GM18909 (cell line): ENCODE measurements around the gene CEP128.

Source experiments
- ATAC-seq: cut with Tn5 transposase; IDR thresholded peaks from one replicate; pipeline ENCODE4 v1.9.1; 2021; ENCODE audit warnings: mild to moderate bottlenecking; ENCODE audit not compliant: unreplicated experiment, poor library complexity

The CEP128 gene

DNA sequence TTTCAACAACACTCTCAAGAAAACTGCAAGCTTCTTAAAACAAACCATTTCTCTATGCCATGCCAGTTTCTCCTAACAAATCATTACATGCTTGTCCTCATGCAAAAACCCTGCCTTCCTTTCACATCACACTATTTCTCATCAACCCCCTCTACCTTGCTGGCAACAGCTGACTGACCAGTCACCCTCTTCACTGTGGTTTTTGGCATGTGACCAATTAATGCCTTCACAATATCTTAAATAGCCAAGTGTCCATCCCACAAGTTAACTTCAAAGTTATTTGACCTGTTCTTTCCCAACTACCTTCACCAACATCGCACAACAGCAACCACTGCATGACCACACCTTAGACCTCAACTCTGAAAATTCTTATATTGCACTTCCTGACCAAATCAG is 159.6 kb downstream of the CEP128 start:
- no peak for ATAC-seq

DNA sequence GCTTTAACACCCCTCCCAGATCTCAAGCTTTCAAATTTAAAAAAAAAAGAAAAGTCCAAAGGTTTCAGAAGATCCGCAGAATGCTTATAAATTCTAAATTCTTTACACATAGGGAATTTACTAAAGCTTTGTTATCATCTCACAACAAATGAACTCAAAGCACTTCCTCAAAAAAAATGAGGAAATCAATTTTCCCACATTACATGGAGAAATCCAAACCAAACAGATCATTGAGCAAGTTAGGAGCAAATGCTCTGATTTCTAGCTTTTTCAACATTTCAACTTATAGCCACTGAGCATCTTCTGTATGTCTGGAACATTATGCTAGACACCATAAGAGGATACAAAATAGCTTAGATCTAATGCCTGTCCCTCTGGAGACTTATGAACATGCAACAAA is 161.0 kb downstream of the CEP128 start:
- ATAC-seq = no peak

DNA sequence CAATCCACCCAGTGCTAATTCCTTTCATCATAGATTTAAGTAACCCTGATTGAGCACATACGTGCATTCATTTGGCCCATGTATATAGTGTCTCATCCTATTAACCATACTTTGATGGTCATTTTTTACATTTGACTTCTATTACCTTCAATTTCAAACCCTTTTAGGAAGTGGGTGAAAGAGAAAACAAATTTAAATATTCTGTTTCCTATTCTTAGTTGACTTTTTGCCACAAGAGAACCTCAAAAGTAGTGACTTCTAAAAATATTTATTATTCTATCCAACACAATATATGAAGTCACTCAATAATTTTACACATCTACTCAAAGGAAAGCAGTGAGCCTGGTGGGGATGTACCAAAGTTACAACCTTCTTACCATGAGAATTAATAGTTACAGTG is 164.9 kb downstream of the CEP128 start:
- ATAC-seq = no peak

DNA sequence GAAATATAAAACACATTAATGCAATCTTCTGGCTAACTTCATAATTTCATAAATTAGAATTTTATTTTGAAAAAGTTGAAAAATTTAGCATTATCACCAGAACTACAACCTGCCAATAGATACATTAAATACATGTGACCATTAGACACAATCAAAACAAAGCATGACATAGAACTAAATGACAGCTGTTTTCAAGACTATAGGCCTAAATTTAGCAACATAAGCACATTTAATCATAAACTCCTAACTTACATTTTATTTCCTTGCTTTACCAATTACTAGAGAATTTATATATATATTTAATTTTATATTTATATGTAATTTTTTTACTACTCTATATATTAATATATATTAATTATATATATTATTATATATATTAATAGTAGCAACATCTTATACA is 165.4 kb downstream of the CEP128 start:
- no peak for ATAC-seq

DNA sequence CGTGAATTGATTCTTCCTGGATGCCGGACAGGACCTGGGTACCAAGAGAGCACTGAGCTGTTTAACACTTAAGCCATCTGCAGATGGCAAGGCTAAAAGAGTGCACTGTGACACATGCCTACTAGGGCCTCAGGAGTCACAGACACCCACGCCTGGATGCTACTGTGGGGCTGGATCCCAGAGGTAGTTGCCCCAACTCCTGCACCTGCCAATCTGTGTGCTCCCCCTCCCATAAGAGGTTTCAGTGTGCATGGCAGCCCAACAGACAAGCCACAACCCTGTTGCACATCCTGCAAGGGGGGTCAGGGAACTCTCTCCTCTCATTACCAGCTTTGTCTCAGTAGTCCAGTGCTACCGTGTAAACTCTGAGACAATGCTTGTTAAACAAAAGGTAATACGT is 169.0 kb downstream of the CEP128 start:
- ATAC-seq = no peak

DNA sequence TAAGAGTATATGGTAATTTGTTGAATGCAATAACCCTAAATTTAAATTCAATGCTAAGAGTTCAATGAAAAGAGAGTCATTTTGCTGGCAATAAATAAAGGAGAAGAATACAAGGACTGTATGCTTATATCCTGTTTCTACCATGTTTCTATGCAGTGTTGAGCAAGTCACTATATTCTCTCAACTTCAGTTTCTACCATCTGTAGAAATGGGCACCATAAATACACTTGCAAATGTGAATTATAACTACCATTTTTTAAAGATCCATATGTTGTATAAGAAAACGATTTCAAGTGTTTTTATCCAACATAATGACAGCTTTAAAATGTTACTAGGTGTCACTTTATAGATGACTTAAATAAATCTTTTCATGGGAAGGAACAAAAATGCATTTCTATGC is 170.3 kb downstream of the CEP128 start:
- no peak for ATAC-seq

DNA sequence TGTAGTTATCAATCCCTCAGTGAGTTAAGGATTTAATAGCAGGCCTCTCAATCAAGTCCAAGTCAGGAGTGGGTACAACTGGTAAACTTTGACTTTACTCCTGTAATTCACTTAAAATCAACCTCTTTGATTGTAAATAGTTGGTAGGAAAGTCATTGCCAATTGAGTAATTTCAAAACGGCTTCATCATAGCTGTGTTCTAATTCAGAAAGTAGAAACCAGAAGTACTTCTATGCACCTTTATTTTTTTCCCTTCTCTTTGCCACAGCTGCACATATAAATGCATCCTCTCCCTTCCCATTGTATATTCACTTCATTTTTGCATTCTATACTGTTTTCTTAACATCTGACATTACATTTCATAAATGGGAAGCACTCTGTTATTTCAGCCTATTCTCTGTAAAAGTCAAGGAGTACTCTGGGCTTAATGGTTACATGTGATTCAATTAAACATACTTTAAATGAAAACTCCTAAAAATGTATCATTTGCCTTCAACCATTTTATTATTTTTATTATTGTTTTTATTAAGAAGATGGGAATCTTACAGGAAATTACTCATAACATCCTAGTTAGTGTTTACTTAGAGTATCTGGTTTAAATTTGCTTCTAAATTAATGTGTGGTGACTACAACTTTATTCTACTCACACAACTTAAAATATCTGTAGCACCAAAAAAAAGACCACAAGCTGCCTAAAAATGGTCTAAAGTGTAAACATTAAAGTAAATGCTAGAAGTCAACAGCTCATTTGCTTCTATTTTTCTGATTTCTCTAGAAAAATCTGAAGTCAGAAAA is 171.2 kb downstream of the CEP128 start:
- no peak for ATAC-seq

DNA sequence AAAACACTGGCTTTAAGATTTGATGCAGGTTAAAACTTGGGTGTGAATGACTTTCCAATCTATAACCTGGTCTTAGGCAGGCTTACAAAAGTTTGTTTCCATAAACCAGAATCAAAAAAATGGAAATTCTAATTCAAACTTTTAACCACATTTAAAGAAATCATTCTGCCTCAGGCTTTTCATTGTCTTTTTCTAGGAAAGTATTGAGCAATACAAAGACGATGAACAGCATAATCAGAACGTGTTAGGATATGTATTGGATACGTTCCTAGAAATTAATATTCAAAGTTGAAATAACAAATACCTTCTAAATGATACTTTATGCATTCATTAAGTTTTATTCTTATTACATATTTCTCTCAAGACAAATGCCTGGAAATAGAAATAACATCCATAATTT is 172.9 kb downstream of the CEP128 start:
- no peak for ATAC-seq

DNA sequence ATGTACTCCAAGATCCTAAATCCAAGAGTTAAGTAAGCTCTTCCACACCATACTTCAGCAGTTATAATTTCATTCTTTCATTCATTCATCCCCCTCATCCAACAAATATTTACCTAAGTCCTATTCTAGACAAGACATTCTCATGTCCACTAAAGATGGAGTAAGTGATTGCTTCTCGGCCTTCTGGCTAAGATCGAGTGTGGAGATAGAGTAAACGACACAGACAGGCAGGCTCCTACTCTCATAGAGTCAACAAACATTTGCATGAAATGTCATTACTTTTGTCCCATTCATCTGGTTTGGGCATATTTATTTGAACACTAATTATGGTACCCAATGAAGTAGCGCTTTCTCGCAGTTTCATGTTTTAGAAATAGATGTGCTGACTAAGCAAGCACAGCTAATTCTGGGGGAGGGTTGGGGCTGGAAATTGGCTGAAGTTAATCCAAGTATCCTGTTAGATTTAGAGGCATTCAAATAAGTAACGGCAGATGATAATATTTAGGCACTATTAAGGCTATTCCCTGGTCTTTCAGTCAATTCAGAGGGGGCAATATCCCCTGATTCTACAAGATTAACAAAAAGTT is 176.5 kb downstream of the CEP128 start:
- no peak for ATAC-seq

DNA sequence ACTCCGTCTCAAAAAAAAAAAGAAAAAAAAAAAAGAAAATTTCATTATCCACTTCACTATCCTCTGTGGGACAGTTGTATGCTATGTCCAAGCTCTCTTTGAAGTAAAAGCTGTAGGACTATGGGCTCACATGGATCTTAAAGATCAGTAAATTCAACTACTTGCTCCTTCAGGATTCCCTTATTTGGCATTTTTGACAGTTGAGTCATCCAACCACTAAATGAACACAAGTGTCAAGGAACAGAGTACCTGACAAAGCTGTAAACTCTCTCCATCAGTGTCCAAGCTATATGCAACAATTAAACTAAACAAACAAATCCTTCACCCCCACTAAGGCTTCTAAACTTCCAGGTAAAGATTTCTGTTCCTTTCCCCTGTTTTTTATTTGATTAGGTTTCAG is 177.0 kb downstream of the CEP128 start:
- ATAC-seq = no peak

DNA sequence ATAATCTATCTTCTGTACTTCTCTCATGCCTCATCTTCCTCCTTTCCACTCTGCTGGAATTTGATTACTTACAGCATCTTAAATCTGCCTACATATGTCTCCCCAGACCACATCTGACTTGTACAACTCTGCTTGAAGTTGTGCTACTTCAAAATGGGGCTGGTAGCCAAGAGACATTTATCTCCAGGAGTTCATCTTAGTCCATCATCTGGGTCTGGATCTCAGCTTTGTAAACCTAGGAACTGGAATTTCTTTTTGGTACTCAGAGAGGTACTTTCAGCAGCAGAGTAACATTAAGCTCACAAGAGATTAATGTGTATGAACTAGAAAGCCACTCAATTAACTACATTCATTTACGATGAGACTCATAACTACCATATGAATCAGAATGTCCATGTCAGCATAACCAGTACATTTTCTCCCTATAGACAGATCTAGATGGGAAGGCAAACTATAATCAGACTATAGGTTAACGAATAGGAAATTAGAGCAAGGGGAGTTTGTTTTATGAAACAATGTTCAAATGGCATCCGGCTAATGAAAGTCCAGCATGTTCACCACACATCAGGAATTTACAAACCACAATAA is 178.8 kb downstream of the CEP128 start:
- no peak for ATAC-seq

DNA sequence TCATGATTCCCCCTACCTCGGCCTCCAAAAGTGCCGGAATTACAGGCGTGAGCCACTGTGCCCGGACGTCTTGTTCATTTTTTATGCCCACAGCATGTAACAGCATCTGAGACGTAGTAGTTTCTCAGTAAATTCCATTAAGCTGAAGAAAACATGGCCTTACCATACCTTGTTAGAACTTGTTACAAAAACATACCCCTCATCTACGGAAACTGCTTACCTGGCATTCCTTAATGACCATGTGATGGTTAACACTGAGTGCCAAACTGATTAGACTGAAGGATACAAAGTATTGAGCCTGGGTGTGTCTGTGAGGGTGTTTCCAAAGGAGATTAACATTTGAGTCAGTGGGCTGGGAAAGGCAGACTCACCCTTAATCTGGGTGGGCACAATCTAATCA is 186.8 kb downstream of the CEP128 start:
- no peak for ATAC-seq

DNA sequence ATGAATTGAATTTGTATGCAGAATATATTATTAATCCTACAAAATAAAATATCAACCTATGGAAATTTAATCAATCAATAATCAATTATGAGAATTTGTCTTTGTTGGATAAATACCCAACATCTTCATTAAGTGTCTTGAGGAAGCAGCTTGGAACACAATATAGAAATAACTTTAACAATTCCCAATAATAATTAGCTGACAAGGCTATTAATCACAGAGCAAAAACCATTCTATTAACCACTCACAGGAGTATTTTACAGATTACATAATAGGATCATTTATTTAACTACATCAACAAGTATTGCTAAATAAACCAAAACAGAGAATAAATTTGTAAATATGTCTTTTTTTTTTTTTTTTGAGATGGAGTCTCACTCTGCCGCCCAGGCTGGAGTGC is 190.3 kb downstream of the CEP128 start:
- ATAC-seq = no peak

DNA sequence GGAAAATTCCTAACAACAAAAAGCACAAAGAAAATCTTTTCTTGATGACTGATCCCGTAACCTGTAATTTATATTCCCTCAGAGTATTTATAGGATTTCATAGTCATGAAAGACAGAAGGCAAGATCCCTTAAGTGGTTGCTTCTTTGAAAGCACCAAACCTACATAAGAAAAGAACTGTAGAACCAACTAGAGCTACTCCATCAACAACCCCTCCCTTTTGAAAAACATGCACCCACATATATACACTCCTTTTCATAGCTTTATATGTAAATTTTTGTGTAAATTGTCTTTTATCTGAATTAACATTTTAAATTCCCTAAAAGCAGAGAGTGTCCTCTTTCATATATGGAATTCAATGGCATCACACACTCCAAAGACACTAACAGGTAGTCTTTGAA is 215.3 kb downstream of the CEP128 start:
- ATAC-seq = no peak

DNA sequence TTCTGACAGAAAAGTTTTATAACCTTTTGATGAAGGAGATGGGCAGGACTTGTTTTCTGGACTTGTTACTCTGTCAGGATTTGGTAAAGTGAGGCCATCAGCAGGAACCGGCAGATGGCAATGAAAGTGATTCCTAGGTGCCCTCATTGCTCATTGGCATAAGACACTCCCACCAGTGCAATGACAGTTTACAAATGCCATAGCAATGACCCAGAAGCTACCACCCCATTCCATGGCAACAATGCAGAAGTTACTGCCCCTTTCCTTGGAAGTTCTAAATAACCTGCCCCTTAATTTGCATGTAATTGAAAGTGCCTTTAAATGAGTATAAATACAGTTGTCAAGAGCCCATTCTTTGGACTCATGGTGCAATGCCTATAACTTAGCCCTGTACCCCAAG is 222.6 kb downstream of the CEP128 start:
- no peak for ATAC-seq

DNA sequence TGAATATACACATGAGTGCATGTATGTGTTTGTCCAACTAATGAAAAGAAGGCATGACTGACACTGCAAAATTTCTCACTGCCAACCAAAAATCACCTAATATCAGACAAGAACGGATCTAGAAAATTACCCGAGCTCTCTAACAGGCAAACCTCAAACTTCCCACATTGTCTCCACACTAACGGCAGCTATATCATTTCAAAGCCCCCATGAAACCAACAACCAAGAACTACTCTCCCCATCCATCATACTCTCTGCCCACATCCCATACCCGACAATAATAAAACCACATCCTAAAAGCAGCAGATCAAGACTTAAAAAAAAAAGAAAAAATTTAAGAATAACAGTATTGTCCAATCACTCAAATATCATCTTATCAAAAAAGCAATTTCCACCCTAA is 227.1 kb downstream of the CEP128 start:
- ATAC-seq = no peak

DNA sequence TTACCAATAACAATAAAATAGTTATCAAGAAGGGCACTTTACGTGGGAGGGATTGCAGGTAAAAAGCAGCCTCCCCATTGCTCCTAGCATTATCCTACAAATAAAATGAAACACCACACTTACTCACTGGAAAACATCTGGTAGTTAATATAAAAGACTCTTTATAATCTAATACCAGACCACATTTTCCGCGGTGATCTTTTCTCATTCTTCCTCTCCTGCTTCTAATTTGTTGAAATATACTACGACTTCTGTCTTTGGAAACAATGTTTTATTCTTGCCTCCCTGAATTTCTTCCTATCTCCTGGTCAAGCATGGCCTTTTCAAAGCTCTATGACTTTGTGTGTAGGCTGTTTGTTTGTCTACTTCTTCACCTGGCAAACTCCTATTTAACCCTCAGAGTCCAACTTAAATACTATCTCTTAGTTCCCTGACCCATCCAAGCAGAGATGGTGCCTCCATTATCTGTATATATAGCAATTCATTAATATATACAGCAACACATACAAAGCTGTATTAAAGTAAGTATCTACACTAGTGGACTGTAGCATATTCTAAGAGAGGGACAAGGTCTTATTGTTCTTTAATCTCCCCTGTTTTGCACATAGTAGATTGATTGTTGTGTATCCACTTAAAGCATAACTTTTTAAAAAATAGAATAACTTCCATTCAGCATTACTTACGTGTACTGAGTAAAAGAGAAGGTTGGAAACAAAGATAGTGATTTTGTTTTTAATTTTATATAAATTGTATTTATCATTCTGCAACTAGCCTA is 228.3 kb downstream of the CEP128 start:
- ATAC-seq = no peak

DNA sequence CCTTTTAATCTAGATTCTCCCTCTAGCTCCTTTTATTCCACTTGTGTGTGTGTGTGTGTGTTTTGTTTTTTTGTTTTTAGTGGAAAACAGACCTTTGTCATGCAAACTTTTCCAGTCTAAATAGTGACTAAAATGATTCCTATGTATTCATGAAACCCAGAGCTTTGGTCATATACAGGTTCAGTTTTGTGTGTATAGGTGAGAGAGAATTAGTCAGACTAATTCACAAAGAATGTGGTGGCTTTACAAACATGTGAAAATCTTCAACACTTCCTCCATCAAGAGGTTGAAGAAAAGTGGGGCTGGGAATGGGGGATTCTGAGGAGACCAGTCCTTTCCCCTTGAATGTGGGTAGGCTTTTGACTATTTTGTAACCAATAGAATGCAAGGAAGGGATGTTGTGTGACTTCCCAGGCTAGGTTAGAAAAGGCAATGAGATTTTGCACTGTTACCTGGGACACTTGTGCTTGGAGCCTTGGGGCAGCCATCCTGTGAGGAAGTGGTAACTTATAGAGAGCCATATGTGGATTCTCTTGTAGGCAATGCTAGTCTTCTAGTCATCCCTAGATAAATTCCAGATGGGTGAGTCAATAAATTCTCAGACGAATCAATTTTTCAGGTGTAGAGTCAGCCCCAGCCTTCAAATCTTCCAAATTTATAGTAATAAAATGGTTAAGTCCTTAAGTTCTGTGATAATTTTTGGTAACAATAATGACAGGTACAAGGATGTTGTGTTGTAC is 236.1 kb downstream of the CEP128 start:
- no peak for ATAC-seq

DNA sequence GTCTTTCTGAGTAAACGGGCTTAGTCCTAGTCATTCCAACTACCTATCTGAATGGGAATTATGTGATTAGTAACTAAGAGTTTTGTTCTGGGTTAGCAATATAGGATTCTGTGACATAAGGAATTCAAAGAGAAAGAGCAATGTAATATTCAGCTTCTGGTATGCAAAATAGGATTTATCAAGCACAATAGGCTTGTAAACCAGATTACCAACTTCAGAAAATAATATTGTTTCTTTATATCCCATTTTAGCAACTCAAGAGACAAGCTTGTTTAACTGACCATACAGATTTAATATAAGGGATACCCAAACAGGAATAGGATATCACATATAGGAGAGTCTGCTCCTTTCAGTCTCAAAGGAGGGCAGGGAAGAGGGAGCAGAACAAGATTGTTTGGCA is 240.9 kb downstream of the CEP128 start:
- no peak for ATAC-seq

DNA sequence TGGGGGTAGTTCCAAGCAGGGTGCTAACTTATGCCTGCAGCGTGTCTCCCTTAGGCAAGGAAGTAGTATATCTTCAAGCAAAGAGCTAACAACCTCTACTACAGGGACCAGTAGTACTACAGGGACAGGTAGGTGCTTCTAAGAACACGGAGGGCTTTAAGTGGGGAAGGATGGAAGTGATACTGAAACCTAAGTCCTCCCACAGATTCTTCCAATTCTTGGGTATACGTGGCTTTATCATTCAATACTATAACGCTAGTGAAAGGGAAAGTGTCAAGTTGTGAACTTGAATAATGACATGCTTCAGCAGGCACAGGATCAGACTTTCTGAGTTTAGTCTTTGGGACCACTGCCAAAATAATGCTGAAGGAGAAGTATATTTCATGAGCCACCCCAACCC is 241.7 kb downstream of the CEP128 start:
- no peak for ATAC-seq

DNA sequence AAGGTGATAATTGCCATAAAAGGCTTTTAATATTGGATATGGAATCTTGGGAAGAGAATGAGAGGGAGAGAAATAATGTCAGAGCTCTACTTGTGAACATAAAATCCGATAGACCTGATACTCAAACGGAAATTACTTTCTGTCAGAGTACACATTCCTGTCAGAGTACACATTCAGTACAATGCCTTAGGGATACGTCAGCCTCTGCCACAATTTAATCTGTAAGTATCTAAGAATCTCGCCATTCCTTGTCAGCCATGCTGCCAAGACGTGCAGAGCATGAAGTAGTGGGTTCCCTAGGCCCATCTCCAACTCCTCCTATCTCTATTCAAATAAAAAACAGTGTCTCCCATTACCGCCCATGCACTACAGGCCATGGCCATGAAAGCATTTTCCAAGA is 242.6 kb downstream of the CEP128 start:
- no peak for ATAC-seq
